Glomerular visceral epithelial cell (primary cell): ENCODE results near the gene IL4I1.
A peak's percentile ranks its signal among the peaks of the same experiment; 100 is the strongest.

ENCODE experiments used
- DNase-seq: peaks from one replicate; pipeline ENCODE4 v3.0.0-alpha.2; 2016; ENCODE audit errors: extremely low spot score

Gene IL4I1

GRCh38 chr19:49879243-49879963 is 17.3 kb downstream of the IL4I1 start:
- no peak for DNase-seq

DNA sequence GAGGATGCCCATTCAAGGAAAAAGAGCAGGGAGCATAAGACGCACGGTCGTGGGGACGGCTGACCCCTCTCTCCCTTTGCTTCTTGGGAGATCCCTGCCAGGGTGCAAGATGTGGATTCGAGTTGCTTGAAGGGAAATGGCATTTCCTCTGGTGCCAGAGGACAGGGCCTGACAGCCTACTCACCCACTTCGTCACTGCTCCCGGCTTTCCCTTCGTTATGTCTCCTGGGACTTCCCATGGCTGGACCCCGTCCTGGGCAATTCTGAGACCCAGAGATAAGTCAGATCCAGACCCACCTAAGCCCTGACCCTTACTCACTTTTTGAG is 18.0 kb downstream of the IL4I1 start:
- DNase-seq, result no peak

- DNase-seq, result peak; percentile 98
These were observed 18.6 kb downstream of the IL4I1 start for GRCh38 chr19:49877879-49878743.

GRCh38 chr19:49877020-49877878 is 19.4 kb downstream of the IL4I1 start, which contains the start of the genes AKT1S1 and TBC1D17:
AKT1S1 (minus strand) TSS chr19:49877355; CDS start chr19:49873295, 4,060 bp downstream.
TBC1D17 (plus strand) TSS chr19:49877702; CDS start chr19:49877724, 22 bp downstream.
- peak; percentile 100 for DNase-seq

- DNase-seq, result peak; percentile 99
These were observed 20.2 kb downstream of the IL4I1 start for GRCh38 chr19:49876422-49877019.

DNA sequence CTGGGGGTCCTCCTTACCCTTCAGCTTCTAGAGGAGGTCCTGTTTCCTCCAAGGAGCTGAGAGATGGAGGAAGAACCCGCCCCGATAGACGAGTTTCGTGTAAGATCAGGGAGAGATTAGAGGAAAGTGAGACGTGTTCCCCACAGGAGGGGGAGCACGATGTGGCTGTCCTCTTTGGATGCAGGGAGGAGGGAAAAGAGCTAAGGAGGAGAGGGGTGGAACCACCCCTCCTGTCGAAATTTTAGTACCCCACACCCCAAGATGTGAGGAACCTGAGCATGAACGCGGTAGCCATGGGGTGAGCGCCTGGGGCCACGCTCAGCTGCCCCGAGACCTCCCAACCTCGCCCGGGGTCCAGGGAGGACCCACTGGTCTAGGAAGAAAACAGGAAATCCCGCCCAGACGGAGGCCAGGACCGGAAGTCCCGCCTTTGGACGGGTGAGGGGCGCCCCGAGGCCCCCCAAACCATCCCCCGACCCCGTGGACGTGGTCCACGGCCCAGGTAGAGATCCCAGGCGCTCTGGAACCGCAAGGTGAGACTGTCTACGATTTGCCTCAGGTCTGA is 20.7 kb downstream of the IL4I1 start:
- DNase-seq, result peak; percentile 50

GRCh38 chr19:49875177-49875576 is 21.5 kb downstream of the IL4I1 start:
- DNase-seq, result no peak

GRCh38 chr19:49874503-49875157 is 22.1 kb downstream of the IL4I1 start:
- no peak for DNase-seq

GRCh38 chr19:49873834-49874233 is 22.9 kb downstream of the IL4I1 start:
- DNase-seq, result no peak

DNA sequence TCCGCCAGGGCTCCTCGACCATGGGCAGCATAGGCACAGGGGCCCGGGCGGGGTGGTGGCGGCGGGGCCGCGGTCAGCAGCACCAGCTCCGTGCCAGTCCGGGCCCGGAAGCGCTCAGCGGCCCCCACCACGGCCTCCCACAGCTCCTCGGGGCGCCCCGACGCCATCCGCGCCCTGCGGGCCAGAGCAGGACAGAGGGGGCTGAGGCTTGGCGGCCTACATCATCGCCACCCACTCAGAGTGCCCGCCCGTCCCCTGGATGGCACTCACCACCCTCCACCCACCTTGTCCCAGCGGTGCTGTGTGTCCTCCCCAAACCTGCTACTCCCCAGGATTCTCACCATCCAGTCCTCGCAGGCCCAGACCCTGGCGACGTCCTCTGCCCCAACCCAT is 23.6 kb downstream of the IL4I1 start:
- DNase-seq, result no peak

- DNase-seq, result no peak
These were observed 24.2 kb downstream of the IL4I1 start for GRCh38 chr19:49872245-49873128.

GRCh38 chr19:49871349-49871985 is 25.2 kb downstream of the IL4I1 start:
- no peak for DNase-seq

DNA sequence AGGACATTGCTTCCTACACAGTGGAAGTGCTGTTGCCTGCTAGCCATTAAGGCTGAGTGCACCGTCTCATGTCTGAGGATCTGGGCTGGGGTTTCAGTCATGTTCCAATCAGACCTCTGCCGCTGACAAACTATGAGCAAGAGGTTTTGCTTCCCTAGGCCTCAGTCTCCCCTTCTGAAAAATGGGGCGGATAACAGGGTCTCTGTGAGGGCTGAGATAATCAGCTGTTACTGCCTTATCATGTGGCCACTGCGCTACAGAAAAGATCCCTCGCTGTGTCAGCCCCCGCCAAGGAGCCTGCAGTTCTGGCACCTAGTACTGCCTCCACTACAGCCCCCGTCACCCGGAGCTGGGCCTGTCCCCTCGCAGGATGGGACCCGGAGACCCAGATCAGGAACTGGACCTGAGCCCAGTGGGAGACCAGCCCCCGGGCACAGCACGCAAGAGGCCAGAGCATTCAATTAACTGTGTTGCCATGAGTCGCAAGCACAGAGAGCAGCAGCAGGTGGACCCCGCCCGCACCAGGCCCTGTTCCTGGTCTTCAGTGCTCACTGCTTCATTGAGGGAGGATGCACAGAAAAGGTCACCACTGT is 26.3 kb downstream of the IL4I1 start:
- DNase-seq, result no peak

GRCh38 chr19:49869484-49870308 is 27.0 kb downstream of the IL4I1 start:
- DNase-seq, result peak; percentile 100

DNA sequence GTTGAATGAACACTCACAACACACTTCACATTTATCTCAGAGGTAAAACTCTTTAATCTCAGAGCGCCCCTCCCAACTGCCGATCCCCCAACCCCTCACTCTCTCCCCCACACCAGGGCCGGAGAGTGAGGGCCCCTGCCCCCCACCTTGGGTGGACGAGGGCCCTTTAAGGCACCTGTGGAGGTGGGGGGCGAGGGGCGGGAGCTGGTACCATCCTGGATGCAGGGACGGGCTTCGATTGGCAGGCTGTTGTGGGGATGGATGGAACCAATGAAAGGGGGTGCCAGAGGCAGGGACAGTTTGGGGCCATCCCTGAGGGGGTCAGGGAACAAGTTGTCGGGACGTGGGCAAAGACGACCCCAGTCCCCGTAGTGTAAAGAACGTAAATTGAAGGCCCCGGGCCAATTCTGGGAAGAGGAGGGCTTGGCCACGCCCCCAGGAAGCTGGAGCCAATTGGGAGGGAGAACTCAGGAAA is 27.6 kb downstream of the IL4I1 start:
- DNase-seq, result no peak

DNA sequence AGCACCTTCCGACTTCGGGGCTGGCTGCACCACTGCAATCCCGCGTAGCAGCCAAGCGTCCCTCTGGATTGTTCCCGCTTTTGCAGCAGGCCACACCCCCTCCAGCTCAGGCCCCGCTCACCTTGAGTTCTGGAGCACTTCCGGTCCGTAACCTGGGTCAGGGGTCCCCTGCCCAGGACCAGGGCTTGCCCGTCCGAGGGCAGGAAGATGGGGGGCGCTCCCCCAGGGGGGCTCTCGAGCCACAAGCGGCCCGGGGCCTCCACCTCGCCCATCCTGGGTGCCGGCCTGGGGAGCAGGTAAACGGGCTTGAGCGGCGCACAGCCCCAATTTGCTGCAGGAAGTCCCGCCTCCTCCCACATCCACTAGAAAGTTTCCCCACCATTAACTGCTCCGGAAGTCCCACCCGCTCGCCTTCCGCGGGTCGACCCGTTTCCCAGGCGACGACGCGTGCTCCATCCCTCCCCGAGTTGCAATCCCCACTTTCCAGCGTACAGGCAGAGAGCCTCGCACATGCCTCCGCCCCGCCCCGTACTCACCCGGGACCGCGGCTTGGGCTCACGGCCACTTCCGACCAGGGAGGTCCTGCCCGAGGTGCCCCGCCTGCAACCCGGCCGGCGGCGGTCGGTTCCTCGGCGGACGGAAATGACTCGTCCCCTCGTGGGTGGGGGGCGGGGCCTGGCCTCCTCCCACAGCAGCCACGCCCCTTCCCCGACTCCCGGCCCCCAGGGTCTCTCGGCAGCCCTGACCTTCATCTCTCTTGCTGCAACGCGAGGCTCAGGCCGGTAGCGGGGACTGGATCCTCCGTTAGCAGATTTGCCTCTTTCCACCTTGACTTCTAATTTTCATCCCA is 29.5 kb downstream of the IL4I1 start, which contains the start of gene PNKP:
Gene PNKP, minus strand, starts transcription at position 644 of the 850 bp plus-strand sequence. Its CDS starts 372 bp downstream, at position 272.
- DNase-seq, result peak; percentile 95

GRCh38 chr19:49864890-49865289 is 31.8 kb downstream of the IL4I1 start:
- no peak for DNase-seq
